IMR-90 (cell line): Measurements from ENCODE around the gene ZDHHC7. TPM values are rescaled to one million over a fixed set of nuclear protein-coding genes. Genes with fewer than 3 reads are reported as not detected.

Experiments
- ATAC-seq: fragments of 200-7000 bp; cut with Tn5 transposase; 2 replicates; pipeline ENCODE4 v1.9.1; 2020; ENCODE audit warnings: low read depth, mild to moderate bottlenecking, moderate library complexity
- BruUV-seq: library from RNA; stranded (reverse); fragments of 400-500 nt; replicated peaks from 2 replicates; lab custom pipeline; 2021; lab: Mats Ljungman, UMichigan
- CTCF ChIA-PET: fragments of 300-600 bp; formaldehyde crosslinking; extraction: SDS; loops from one replicate; lab custom pipeline; 2021; ENCODE audit warnings: antibody characterized with exemption; lab: Yijun Ruan, JAX
- POLR2A ChIA-PET: fragments of 300-600 bp; sonication (Branson Sonifier 250); formaldehyde crosslinking; loops from one replicate; lab custom pipeline; 2022; ENCODE audit warnings: antibody characterized with exemption; ENCODE audit not compliant: unreplicated experiment; lab: Charles Lee
- DNase-seq: peaks from one replicate; pipeline ENCODE4 v3.0.0; 2013
- H2AFZ ChIP-seq: replicated peaks from 2 replicates; pipeline ENCODE3; 2013; ENCODE audit warnings: low read length, mild to moderate bottlenecking; ENCODE audit not compliant: poor library complexity
- H2AK5ac ChIP-seq: 2 replicates; pipeline ENCODE4 v1.6.1; 2013; ENCODE audit warnings: low read depth, low read length, inconsistent platforms
- H2AK9ac ChIP-seq: replicated peaks from 2 replicates; pipeline ENCODE3; 2013; ENCODE audit warnings: mild to moderate bottlenecking, low read depth, low read length, moderate library complexity; ENCODE audit not compliant: poor library complexity
- H2BK120ac ChIP-seq: 2 replicates; pipeline ENCODE4 v1.6.1; 2013; ENCODE audit warnings: low read depth, low read length, inconsistent platforms
- H2BK15ac ChIP-seq: 3 replicates; pipeline ENCODE4 v1.6.1; 2013; ENCODE audit warnings: low read depth, low read length, inconsistent platforms
- H2BK20ac ChIP-seq: 2 replicates; pipeline ENCODE4 v1.6.1; 2013; ENCODE audit warnings: low read depth, mild to moderate bottlenecking, inconsistent platforms, low read length, moderate library complexity
- H2BK5ac ChIP-seq: 2 replicates; pipeline ENCODE4 v1.6.1; 2013; ENCODE audit warnings: mild to moderate bottlenecking, low read depth, low read length, inconsistent platforms; ENCODE audit not compliant: poor library complexity, severe bottlenecking
- H3K14ac ChIP-seq: replicated peaks from 2 replicates; pipeline ENCODE4 v1.6.1; 2013; ENCODE audit warnings: low read depth, low read length, inconsistent platforms
- H3K18ac ChIP-seq: 2 replicates; pipeline ENCODE4 v1.6.1; 2013; ENCODE audit warnings: low read depth, low read length, control low read depth
- H3K23ac ChIP-seq: 2 replicates; pipeline ENCODE4 v1.6.1; 2013; ENCODE audit warnings: low read depth, low read length, inconsistent platforms
- H3K27ac ChIP-seq: 2 replicates; pipeline ENCODE4 v1.5.1; 2013; ENCODE audit warnings: mild to moderate bottlenecking, control low read depth, low read length; ENCODE audit not compliant: insufficient read depth
- H3K27me3 ChIP-seq: 2 replicates; pipeline ENCODE4 v1.6.1; 2013; ENCODE audit warnings: low read length; ENCODE audit not compliant: control insufficient read depth, insufficient read depth
- H3K36me3 ChIP-seq: 2 replicates; pipeline ENCODE4 v1.6.1; 2013; ENCODE audit warnings: low read length, mixed read lengths; ENCODE audit not compliant: control insufficient read depth, insufficient read depth
- H3K4ac ChIP-seq: 2 replicates; pipeline ENCODE4 v1.6.1; 2013; ENCODE audit warnings: low read depth, low read length, inconsistent platforms
- H3K4me1 ChIP-seq: 2 replicates; pipeline ENCODE4 v1.6.1; 2013; ENCODE audit warnings: low read length, mixed read lengths; ENCODE audit not compliant: control insufficient read depth, insufficient read depth
- H3K4me2 ChIP-seq: 2 replicates; pipeline ENCODE4 v1.6.1; 2013; ENCODE audit warnings: low read depth, mild to moderate bottlenecking, control low read depth, low read length, moderate library complexity
- H3K4me3 ChIP-seq: 2 replicates; pipeline ENCODE4 v1.5.1; 2013; ENCODE audit warnings: low read depth, mild to moderate bottlenecking, control low read depth, low read length, moderate library complexity; ENCODE audit not compliant: insufficient read depth
- H3K56ac ChIP-seq: 2 replicates; pipeline ENCODE4 v1.6.1; 2013; ENCODE audit warnings: low read length, inconsistent platforms; ENCODE audit not compliant: insufficient read depth; ENCODE audit errors: extremely low read depth
- H3K79me1 ChIP-seq, 2 experiments: 2 replicates each; pipeline ENCODE4 v1.6.1; 2013; ENCODE audit warnings: low read length in 2 of 2, inconsistent platforms in 1 of 2, low read depth in 1 of 2
- H3K9ac ChIP-seq: 2 replicates; pipeline ENCODE4 v1.6.1; 2013; ENCODE audit warnings: low read depth, low read length, control low read depth
- H3K9me1 ChIP-seq: 2 replicates; pipeline ENCODE4 v1.6.1; 2013; ENCODE audit warnings: low read length, inconsistent platforms; ENCODE audit not compliant: insufficient read depth
- H3K9me3 ChIP-seq: 2 replicates; pipeline ENCODE4 v1.6.1; 2013; ENCODE audit warnings: low read length; ENCODE audit not compliant: control insufficient read depth, insufficient read depth
- H4K20me1 ChIP-seq: 2 replicates; pipeline ENCODE4 v1.6.1; 2013; ENCODE audit warnings: low read length, inconsistent platforms; ENCODE audit not compliant: insufficient read depth
- H4K5ac ChIP-seq: 2 replicates; pipeline ENCODE4 v1.6.1; 2013; ENCODE audit warnings: mild to moderate bottlenecking, low read depth, low read length, control low read depth
- H4K8ac ChIP-seq, 2 experiments: 2 replicates each; pipeline ENCODE4 v1.6.1; 2013; ENCODE audit warnings: low read depth in 2 of 2, low read length in 2 of 2, control low read depth in 1 of 2, inconsistent platforms in 1 of 2
- H4K91ac ChIP-seq: 2 replicates; pipeline ENCODE4 v1.6.1; 2013; ENCODE audit warnings: low read depth, low read length, inconsistent platforms; ENCODE audit not compliant: insufficient read depth
- BHLHE40 ChIP-seq: fragments of 150-350 bp; IDR thresholded peaks from 2 replicates; pipeline ENCODE4 v1.6.1; 2016; ENCODE audit warnings: mild to moderate bottlenecking, low read depth, low read length
- CTCF ChIP-seq: conservative IDR thresholded peaks from 2 replicates; pipeline ENCODE4 v1.5.1; 2012; ENCODE audit warnings: mild to moderate bottlenecking, low read depth, low read length, improper control_type of control experiment
- ELK1 ChIP-seq: fragments of 150-350 bp; IDR thresholded peaks from 2 replicates; pipeline ENCODE4 v1.6.1; 2016; ENCODE audit warnings: low read depth, mild to moderate bottlenecking, low read length, moderate library complexity, borderline replicate concordance
- FOS ChIP-seq: fragments of 150-350 bp; IDR thresholded peaks from 2 replicates; pipeline ENCODE4 v1.6.1; 2016; ENCODE audit warnings: low read depth, low read length
- MAFK ChIP-seq: IDR thresholded peaks from 2 replicates; pipeline ENCODE4 v1.6.1; 2012; ENCODE audit warnings: low read depth, low read length, improper control_type of control experiment
- MAZ ChIP-seq: IDR thresholded peaks from 2 replicates; pipeline ENCODE4 v1.6.1; 2012; ENCODE audit warnings: low read depth, mild to moderate bottlenecking, low read length, improper control_type of control experiment, moderate library complexity, borderline replicate concordance
- MXI1 ChIP-seq: IDR thresholded peaks from 2 replicates; pipeline ENCODE4 v1.6.1; 2012; ENCODE audit warnings: low read depth, mild to moderate bottlenecking, low read length, moderate library complexity, borderline replicate concordance
- NFE2L2 ChIP-seq: fragments of 150-350 bp; IDR thresholded peaks from 2 replicates; pipeline ENCODE4 v1.6.1; 2016; ENCODE audit warnings: low read depth, mild to moderate bottlenecking, low read length
- POLR2A ChIP-seq: IDR thresholded peaks from 2 replicates; pipeline ENCODE4 v1.6.1; 2012; ENCODE audit warnings: mild to moderate bottlenecking, low read depth, low read length
- RAD21 ChIP-seq: IDR thresholded peaks from 2 replicates; pipeline ENCODE4 v1.6.1; 2012; ENCODE audit warnings: low read length, improper control_type of control experiment
- RCOR1 ChIP-seq: IDR thresholded peaks from 2 replicates; pipeline ENCODE4 v1.6.1; 2012; ENCODE audit warnings: mild to moderate bottlenecking, low read length, improper control_type of control experiment; ENCODE audit not compliant: insufficient replicate concordance
- RFX5 ChIP-seq: IDR thresholded peaks from 2 replicates; pipeline ENCODE4 v1.8.0; 2012; ENCODE audit warnings: low read depth, mild to moderate bottlenecking, low read length, moderate library complexity
- USF2 ChIP-seq: fragments of 150-350 bp; IDR thresholded peaks from 2 replicates; pipeline ENCODE4 v1.6.1; 2017; ENCODE audit warnings: mild to moderate bottlenecking, antibody characterized with exemption, low read length, low read depth
- WGBS, 2 experiments: methylation state at CpG; one replicate each; pipeline versions ENCODE4 v1.1.5 to v1.1.7; 2013; ENCODE audit warnings: missing lambda C conversion rate in 2 of 2; ENCODE audit not compliant: insufficient read length in 1 of 2; ENCODE audit errors: extremely low coverage in 2 of 2; 5-methylcytosine and 5-hydroxymethylcytosine counted together
- dilution Hi-C: fragments of 300-500 bp; cut with HindIII; formaldehyde crosslinking; loops from one replicate; pipeline ENCODE4 v1.14.3; 2018; ENCODE audit warnings: low sequenced_read_pairs; ENCODE audit not compliant: unreplicated experiment
- in situ Hi-C: fragments of 300-500 bp; cut with MboI; formaldehyde crosslinking; loops from 3 replicates; pipeline ENCODE4 v1.14.3; 2019; ENCODE audit warnings: low sequenced_read_pairs, inconsistent platforms, mixed read lengths
- intact Hi-C: fragments of 100-400 bp; cut with micrococcal nuclease; formaldehyde crosslinking; loops from 2 replicates; pipeline ENCODE4 v1.10.0; 2022
- polyA plus RNA-seq, 3 experiments: library from polyadenylated mRNA; depleted of rRNA; stranded (reverse); fragments of >200 nt; gene quantifications; 2 replicates each; pipeline ENCODE4 v1.2.3, GENCODE V29; 2012; ENCODE audit warnings: low replicate concordance in 1 of 3
- total RNA-seq: library from RNA; depleted of rRNA; stranded (reverse); fragments of >200 nt; gene quantifications from 2 replicates; pipeline ENCODE4 v1.2.3, GENCODE V29; 2012

The ZDHHC7 gene
- total and polyA plus RNA-seq, 2 of the 4 experiments (the other 2 are of a cell fraction) = 80.1 to 97.1 TPM

GRCh38 chr16:85034591-85035433 lies 23.5 kb upstream of the ZDHHC7 start (continued):
- no peak for TF ChIP-seq NFE2L2

GRCh38 chr16:85033171-85033570 lies 21.8 kb upstream of the ZDHHC7 start:
- Histone ChIP-seq H2BK120ac (no peak overlapping the region), H2AFZ (no peak overlapping the region), H3K4me3 (no peak overlapping the region), H2AK9ac (no peak overlapping the region), H3K4ac (no peak overlapping the region), H3K27me3 (no peaks in the 10 kb centered on the region), H4K5ac (no peak overlapping the region), H2BK5ac (no peak overlapping the region), H2AK5ac (no peak overlapping the region), H3K56ac (no peak overlapping the region), H4K20me1 (peaks cover 20% of the 10 kb centered on the region; the same call in 1 of the 2 replicates), H3K14ac (no peak overlapping the region), H2BK20ac (no peak overlapping the region), H3K27ac (no peak overlapping the region), H2BK15ac (no peak overlapping the region), H3K36me3 (peaks cover 8% of the 10 kb centered on the region; the same call in 1 of the 2 replicates), H3K9ac (no peak overlapping the region), H3K4me2 (no peak overlapping the region), H4K91ac (no peak overlapping the region), H3K4me1 (peaks cover 23% of the 10 kb centered on the region), H3K23ac (no peak overlapping the region), H3K9me1 (peaks cover 15% of the 10 kb centered on the region), H3K18ac (no peak overlapping the region), H3K9me3 (no peaks in the 10 kb centered on the region), H4K8ac (no peak overlapping the region), H3K79me1 (peaks cover 8 to 56% of the 10 kb centered on the region in 2 experiments)
- CTCF ChIA-PET = no interaction called here
- in situ Hi-C loops (no loop called here), intact Hi-C loops (no loop called here), dilution Hi-C loops (no loop called here)
- TF ChIP-seq USF2 (no peak), NFE2L2 (no peak), RFX5 (no peak), MXI1 (no peak), MAFK (no peak), ELK1 (no peak), RCOR1 (no peak), POLR2A (no peak), FOS (no peak), BHLHE40 (no peak), CTCF (no peak), MAZ (no peak), RAD21 (no peak)
- WGBS, 2 experiments = 85% methylated on average over 11 of the region's 17 CpGs; no CpG with 5 or more reads in 1 of the 2 experiments
- BruUV-seq = no TSS peak
- DNase-seq (no peak), ATAC-seq (no peak)
- POLR2A ChIA-PET = no interaction called here
